Measurements from ENCODE around the gene ADSS2.

GRCh38 chr1:244386595-244386994, 65.1 kb downstream of the ADSS2 start:
- TF ChIP-seq CTCF (conservative IDR thresholded peaks at IDR 0.05; ENCODE audit: low read depth, low read length) (no peak), EZH2 (IDR thresholded peaks at IDR 0.05; ENCODE audit: low read length, unreplicated experiment) (no peak), EZH2phosphoT487 (IDR thresholded peaks at IDR 0.05; ENCODE audit: borderline replicate concordance, low read length) (no peak)

Measured in PC-3 (cell line).